Measurements from ENCODE around the gene HAO2. TPM values are rescaled to one million over a fixed set of nuclear protein-coding genes. Genes with fewer than 3 reads are reported as not detected.

The HAO2 gene
- total and polyA plus RNA-seq, 4 donors: not detected

DNA sequence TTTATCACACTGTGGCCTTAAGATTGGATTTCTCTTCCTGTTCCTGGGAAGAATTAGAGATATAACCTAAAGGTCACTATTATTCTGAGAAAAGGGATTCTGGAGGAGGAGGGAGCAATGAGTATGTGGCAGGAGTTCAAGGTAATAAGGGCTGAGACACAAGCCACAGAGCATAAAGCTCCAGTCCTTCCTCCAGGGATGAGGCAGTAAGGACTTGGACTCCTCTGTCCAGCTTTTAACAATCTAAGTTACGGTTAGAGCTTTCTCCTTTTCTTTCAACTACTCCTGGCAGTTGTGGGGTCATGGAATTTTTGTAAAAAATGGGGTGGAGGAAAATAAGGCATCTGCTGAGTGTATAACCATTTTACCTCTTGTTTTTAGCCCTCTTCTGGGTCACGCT, 46.4 kb downstream of the HAO2 start, which contains the start of gene HSD3B2:
TSS of gene HSD3B2 (plus strand) at position 201 of the 400 bp plus-strand sequence. CDS start 270 bp downstream, outside the sequence.
- 85 to 87% methylated on average over 2 of the region's 2 CpGs for WGBS, 2 donors
- Histone ChIP-seq H3K9ac (ENCODE audit: insufficient read depth in 1 of 2, low read length in 2 of 2) (no peak within 1 kb of the TSS), H3K27me3 (ENCODE audit: control insufficient read depth in 3 of 3, insufficient read depth in 3 of 3, low read length in 2 of 3) (no peaks in the 10 kb centered on the region), H3K9me3 (ENCODE audit: control insufficient read depth in 4 of 4, insufficient read depth in 3 of 4, low read length in 3 of 4) (no peaks in the 10 kb centered on the region), H3K27ac (ENCODE audit: low read depth in 1 of 2, low read length in 1 of 2) (no peak within 1 kb of the TSS), H3K4me1 (ENCODE audit: control insufficient read depth in 5 of 5, insufficient read depth in 5 of 5, low read length in 5 of 5) (no peaks in the 10 kb centered on the region), H3K36me3 (ENCODE audit: control insufficient read depth in 4 of 4, insufficient read depth in 4 of 4, low read length in 4 of 4) (no peaks in the 10 kb centered on the region), H3K4me3 (no peak within 1 kb of the TSS)
- no peak for DNase-seq
- no peak for TF ChIP-seq CTCF (IDR thresholded peaks at IDR 0.05; ENCODE audit: control extremely low read depth, extremely low read depth)
- no peak for ATAC-seq (ENCODE audit: insufficient read depth, low FRiP score)

GRCh38 chr1:119416006-119416640, 47.5 kb downstream of the HAO2 start:
- WGBS, 2 donors: 64 to 80% methylated on average over 3 of the region's 3 CpGs
- Histone ChIP-seq H3K27me3 (ENCODE audit: control insufficient read depth in 3 of 3, insufficient read depth in 3 of 3, low read length in 2 of 3) (no peaks in the 10 kb centered on the region), H3K9ac (ENCODE audit: insufficient read depth in 1 of 2, low read length in 2 of 2) (no peak overlapping the region), H3K36me3 (ENCODE audit: control insufficient read depth in 4 of 4, insufficient read depth in 4 of 4, low read length in 4 of 4) (no peaks in the 10 kb centered on the region), H3K27ac (ENCODE audit: low read depth in 1 of 2, low read length in 1 of 2) (no peak overlapping the region), H3K4me1 (ENCODE audit: control insufficient read depth in 5 of 5, insufficient read depth in 5 of 5, low read length in 5 of 5) (no peaks in the 10 kb centered on the region), H3K4me3 (no peak overlapping the region), H3K9me3 (ENCODE audit: control insufficient read depth in 4 of 4, insufficient read depth in 3 of 4, low read length in 3 of 4) (no peaks in the 10 kb centered on the region)
- DNase-seq (no peak), ATAC-seq (ENCODE audit: insufficient read depth, low FRiP score) (no peak)
- no peak for TF ChIP-seq CTCF (IDR thresholded peaks at IDR 0.05; ENCODE audit: control extremely low read depth, extremely low read depth)

- no peaks in the 10 kb centered on the region for H3K4me1 ChIP-seq (ENCODE audit: control insufficient read depth in 5 of 5, insufficient read depth in 5 of 5, low read length in 5 of 5)
- TF ChIP-seq CTCF (IDR thresholded peaks at IDR 0.05; ENCODE audit: control extremely low read depth, extremely low read depth): no peak
- 80 to 89% methylated on average over 5 of the region's 5 CpGs for WGBS, 2 donors
Observed at GRCh38 chr1:119419109-119419508, 50.5 kb downstream of the HAO2 start.

DNA sequence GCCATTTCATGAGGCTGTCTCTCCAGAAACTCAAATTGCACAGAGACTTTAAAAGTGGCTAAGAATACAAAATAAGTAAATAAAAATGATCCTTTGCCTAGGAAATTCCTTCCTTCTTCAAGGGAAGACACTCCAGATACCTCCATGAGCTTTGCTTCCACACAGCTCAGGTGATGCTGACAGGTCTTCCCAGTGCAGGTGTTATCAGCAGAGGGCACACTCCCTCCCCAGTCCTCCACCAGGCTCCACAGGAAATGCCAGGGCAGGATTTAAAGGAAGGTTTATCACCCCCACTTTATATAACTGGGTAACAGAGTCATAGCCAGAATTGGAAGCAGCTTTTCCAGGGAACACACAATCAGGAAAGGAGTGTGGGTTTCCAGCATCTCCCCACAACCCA, 52.1 kb downstream of the HAO2 start:
- H3K9ac ChIP-seq (ENCODE audit: insufficient read depth in 1 of 2, low read length in 2 of 2): no peak overlapping the region
- no peaks in the 10 kb centered on the region for H3K4me1 ChIP-seq (ENCODE audit: control insufficient read depth in 5 of 5, insufficient read depth in 5 of 5, low read length in 5 of 5)
- no peak overlapping the region for H3K27ac ChIP-seq (ENCODE audit: low read depth in 1 of 2, low read length in 1 of 2)
- no peaks in the 10 kb centered on the region for H3K36me3 ChIP-seq (ENCODE audit: control insufficient read depth in 4 of 4, insufficient read depth in 4 of 4, low read length in 4 of 4)
- no peak for DNase-seq
- no peak for TF ChIP-seq CTCF (IDR thresholded peaks at IDR 0.05; ENCODE audit: control extremely low read depth, extremely low read depth)
- no peak for ATAC-seq (ENCODE audit: insufficient read depth, low FRiP score)
- H3K4me3 ChIP-seq: no peak overlapping the region
- no peaks in the 10 kb centered on the region for H3K27me3 ChIP-seq (ENCODE audit: control insufficient read depth in 3 of 3, insufficient read depth in 3 of 3, low read length in 2 of 3)
- no peaks in the 10 kb centered on the region for H3K9me3 ChIP-seq (ENCODE audit: control insufficient read depth in 4 of 4, insufficient read depth in 3 of 4, low read length in 3 of 4)

More at GRCh38 chr1:119419109-119419508, 50.5 kb downstream of the HAO2 start:
- DNase-seq: no peak
- H3K27ac ChIP-seq (ENCODE audit: low read depth in 1 of 2, low read length in 1 of 2): no peak overlapping the region
- H3K9me3 ChIP-seq (ENCODE audit: control insufficient read depth in 4 of 4, insufficient read depth in 3 of 4, low read length in 3 of 4): no peaks in the 10 kb centered on the region
- no peaks in the 10 kb centered on the region for H3K27me3 ChIP-seq (ENCODE audit: control insufficient read depth in 3 of 3, insufficient read depth in 3 of 3, low read length in 2 of 3)
- H3K9ac ChIP-seq (ENCODE audit: insufficient read depth in 1 of 2, low read length in 2 of 2): no peak overlapping the region
- ATAC-seq (ENCODE audit: insufficient read depth, low FRiP score): no peak
- no peak overlapping the region for H3K4me3 ChIP-seq
- no peaks in the 10 kb centered on the region for H3K36me3 ChIP-seq (ENCODE audit: control insufficient read depth in 4 of 4, insufficient read depth in 4 of 4, low read length in 4 of 4)
